ENCODE results near the gene RUVBL2.

Gene RUVBL2

DNA sequence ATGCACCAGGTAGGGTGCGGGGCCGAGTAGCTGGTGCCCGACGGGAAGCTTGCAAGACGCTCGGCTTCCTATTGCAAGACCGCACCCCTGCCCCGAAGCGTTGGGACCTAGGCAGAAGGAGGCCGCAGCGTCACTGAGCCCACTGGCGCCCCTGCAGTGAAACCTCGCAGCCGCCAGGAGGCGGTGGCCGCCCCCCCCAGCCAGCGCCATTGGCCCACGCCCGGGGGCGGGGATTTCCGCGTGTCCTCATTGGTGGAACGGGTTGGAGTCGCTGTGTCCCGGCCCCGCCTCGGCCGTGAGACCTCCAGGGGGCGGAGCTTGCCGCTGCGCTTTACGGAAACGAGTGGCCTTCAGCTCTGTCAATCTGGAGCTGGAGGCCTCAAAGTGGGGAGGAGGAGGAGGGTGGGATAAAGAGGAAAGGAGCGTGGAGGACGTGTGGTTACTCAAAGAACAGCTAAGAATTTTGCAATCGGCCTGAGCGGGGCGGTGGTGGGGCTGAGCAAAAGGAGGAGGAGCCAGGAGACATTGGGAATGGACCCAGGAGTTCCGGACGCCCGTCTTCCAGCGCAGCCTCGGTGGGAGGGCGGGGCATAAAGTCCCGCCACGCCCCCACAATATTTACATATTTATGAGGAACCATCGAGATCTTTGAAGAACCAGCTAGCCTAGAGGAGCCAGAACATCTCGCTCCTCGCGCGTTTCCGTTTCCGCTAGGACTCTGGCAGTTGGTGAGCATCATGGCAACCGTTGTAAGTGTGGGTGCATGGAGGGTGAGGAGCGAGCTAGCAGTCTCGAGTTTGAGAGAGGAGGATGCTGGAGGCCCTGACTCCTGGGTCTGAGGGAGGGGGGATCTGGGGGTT is at the start of gene RUVBL2, which contains the start of gene GYS1:
RUVBL2 (plus strand) TSS at position 713 of the 860 bp plus-strand sequence; CDS start at position 738, 25 bp downstream.
GYS1 (minus strand) TSS at position 135 of the 860 bp plus-strand sequence. CDS start 197 bp downstream, outside the sequence.
- peak; percentile 98 for DNase-seq (ENCODE audit: low read depth in 2 of 2)

DNA sequence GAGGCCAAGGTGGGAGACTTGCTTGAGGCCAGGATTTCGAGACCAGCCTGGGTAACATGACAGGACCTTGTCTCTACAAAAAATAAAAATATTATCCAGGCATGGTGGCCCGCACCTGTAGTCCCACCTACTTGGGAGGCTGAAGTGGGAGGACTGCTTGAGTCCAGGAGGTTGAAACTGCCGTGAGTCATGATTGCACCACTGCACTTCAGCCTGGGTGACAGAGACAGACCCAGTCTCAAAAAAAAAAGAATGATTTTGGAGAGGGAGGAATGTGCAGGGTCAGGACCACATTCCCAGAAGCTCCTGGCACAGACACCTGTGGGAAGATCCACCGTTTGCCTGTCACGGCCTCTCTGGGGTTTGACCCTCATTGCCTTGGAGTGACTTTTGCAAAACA is 48.3 kb upstream of the RUVBL2 start:
- no peak for DNase-seq (ENCODE audit: low read depth in 2 of 2)

GRCh38 chr19:48945817-48946216 is 47.9 kb upstream of the RUVBL2 start:
- DNase-seq (ENCODE audit: low read depth in 2 of 2): no peak

DNA sequence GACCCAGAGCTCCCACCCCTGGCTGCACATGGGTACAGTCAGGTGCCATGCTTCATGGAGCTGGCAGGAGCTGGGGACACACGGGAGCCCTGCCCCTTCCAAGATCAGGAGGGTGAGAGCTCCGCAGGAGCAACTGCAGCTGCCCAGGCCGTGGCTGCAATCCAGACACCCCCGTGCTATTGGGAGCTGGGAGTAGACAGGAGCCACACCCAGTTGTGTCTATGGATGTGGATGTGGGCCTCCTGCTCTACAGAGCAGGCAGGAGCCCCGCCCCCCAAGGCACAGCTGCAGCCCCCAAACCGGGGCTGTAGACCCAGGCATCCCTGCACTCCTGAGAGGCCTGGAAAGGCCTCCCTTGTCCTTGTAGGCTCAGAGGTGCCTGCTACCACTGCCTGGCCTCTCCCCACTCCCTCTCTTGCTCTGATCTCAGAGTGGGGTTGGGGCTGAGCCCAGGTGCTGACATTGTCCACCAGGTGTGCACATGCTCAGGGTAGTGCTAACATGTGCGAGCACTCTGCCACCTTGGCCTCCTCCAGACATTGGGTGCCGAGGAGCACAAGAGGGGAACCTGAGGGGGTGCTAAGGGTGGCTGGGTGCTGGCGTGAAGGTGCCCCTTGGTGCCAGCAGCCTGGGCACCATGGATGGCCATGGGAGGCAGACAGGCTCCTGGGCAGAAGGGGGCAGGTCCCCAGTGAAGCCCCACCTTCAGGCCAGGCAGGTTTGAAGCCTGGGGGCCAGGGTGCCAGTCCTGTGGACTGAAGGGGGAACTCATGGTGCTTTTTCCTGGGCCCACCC is 47.0 kb upstream of the RUVBL2 start:
- no peak for DNase-seq (ENCODE audit: low read depth in 2 of 2)

GRCh38 chr19:48947258-48947542 is 46.5 kb upstream of the RUVBL2 start:
- no peak for DNase-seq (ENCODE audit: low read depth in 2 of 2)

DNA sequence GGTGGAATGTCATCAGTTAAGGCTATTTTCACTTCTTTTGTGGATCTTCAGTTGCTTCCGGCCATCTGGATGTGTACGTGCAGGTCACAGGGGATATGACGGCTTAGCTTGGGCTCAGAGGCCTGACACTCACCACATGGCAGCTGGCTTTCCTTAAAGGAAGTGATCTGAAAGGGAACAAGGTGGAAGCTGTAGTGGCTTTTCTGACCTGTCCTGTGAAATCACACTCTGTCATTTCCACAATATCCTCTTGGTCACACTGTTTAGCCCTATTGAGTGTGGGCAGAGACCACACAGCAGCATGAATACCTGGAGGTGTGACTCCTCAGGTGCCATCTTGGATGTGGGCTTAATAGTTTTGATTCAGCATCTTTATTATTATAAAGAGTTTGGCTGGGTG is 43.5 kb upstream of the RUVBL2 start:
- DNase-seq (ENCODE audit: low read depth in 2 of 2): no peak

DNA sequence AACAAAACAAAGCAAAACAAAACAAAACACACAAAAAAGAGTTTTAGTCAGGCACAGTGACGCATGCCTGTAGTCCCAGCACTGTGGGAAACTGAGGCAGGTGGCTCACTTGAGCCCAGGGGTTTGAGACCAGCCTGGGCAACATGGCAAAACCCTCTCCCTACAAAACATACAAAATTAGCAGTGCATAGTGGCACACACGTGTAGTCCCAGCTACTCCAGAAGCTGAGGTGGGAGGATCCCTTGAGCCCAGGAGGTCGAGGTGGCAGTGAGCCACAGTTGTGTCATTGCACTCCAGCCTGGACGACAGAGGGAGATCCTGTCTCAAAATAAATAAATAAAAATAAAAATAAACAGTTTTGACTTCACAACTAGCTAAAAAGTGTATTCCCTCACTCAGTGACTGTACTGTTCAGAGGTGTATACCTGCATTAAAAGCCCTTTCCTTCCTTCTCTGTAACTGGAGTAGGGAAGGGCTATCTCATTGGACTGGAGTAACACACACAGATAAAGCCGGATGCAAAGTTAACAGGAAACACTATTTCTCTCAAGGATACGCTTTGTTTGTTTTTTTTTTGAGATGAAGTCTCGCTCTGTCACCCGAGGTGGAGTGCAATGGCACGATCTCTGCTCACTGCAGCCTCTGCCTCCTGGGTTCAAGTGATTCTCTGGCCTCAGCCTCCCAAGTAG is 42.7 kb upstream of the RUVBL2 start:
- DNase-seq (ENCODE audit: low read depth in 2 of 2): no peak

DNA sequence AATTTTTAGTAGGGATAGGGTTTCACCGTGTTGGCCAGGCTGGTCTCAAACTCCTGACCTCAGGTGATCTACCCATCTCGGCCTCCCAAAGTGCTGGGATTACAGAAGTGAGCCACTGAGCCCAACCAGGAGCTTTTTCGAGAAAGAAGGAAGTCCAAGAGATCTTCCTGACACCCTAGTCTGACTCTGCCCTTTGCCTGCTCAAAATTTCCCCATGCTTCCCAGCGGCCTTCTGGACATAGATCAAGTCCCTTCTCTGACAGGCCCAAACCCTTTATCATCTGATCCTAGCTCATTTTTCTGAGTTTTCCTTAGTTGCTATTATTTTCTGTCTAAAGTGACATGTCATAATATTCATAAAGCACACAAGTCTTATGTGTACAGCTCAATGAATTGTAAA is 40.5 kb upstream of the RUVBL2 start:
- no peak for DNase-seq (ENCODE audit: low read depth in 2 of 2)

- no peak for DNase-seq (ENCODE audit: low read depth in 2 of 2)
These were observed 39.6 kb upstream of the RUVBL2 start for GRCh38 chr19:48953990-48954594.

GRCh38 chr19:48954595-48955307 is 38.9 kb upstream of the RUVBL2 start, which contains the start of gene BAX:
Gene BAX, plus strand, starts transcription at chr19:48954875. Its CDS starts 54 bp downstream, at chr19:48954929.
- DNase-seq (ENCODE audit: low read depth in 2 of 2): peak; percentile 66 to 76

- DNase-seq (ENCODE audit: low read depth in 2 of 2): no peak
These were observed 38.3 kb upstream of the RUVBL2 start for GRCh38 chr19:48955308-48955958.

DNA sequence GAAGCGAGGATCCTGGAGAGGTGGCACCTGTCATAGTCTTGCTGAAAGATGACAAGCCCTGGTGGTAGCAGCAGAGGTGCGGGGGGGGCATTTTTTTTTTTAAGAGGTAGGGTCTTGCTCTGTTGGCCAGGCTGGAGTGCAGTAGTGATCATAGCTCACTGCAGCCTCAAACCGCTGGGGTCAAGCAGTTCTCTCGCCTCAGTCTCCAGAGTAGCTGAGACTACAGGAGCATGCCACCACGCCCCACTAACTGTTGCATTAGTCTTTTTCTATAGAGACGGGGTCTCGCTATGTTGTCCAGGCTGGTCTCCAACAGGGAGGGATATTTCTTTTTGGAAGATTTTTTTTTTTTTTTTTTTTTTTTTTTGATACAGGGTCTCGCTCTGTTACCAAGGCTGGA is 35.7 kb upstream of the RUVBL2 start:
- DNase-seq (ENCODE audit: low read depth in 2 of 2): no peak

- no peak for DNase-seq (ENCODE audit: low read depth in 2 of 2)
These were observed 34.1 kb upstream of the RUVBL2 start for GRCh38 chr19:48959341-48960239.

GRCh38 chr19:48961051-48961649 is 32.5 kb upstream of the RUVBL2 start:
- DNase-seq (ENCODE audit: low read depth in 2 of 2): no peak

- no peak for DNase-seq (ENCODE audit: low read depth in 2 of 2)
These were observed 32.0 kb upstream of the RUVBL2 start for GRCh38 chr19:48961673-48962028.

DNA sequence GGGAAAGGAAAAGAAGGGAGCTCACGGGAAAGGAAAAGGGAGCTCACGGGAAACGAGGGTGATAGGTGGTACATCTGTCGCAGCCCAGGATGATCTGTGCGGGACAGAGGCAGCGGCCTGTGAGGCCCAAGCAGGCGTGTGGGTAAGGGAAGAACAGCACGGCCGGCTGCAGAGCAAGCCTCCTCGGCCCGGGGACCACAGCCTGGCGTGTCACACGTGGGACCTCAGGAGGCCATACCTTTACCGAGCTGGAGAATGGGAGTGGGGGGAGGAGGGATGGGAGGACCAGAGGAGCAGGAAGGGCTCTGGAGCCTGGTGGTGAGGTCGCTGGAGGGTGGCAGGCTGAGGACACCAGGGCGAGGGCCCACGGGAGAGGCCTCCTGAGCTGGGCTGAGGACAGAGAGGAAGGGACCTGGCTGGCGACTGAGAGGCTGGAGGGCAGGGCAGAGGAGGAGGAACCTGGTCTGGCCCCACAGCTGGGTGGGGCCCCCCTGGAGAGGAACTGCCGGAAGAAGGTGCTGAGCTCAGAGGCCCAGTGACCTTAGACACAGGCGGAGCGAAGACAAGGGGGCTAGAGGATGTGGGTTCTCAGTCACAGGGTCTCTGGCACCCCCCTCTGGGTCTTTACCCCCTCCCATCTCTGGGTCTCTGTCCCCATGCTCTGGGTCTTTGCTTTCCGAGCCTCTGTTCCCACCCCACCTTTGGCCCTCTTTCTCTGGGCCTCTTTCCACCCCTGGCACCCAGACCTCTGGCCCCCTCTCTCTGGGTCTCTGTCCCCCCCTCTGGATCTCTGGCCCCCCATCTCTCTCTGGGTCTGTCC is 31.4 kb upstream of the RUVBL2 start:
- DNase-seq (ENCODE audit: low read depth in 2 of 2): no peak

DNA sequence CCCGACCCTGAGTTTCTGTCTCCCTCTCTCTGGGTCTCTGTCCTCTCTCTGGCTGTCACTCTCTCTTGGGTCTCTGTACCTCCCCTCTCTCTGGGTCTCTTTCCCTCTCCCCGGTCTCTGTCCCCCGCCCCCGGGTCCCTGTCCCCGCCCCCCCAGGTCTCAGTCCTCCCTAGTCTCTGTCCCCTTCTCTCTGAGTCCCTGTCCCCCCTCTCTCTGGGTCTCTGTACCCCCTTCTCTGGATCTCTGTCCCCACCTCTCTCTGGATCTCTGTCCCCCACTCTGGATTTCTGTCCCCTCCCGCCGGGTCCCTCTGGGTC is 30.9 kb upstream of the RUVBL2 start:
- no peak for DNase-seq (ENCODE audit: low read depth in 2 of 2)

DNA sequence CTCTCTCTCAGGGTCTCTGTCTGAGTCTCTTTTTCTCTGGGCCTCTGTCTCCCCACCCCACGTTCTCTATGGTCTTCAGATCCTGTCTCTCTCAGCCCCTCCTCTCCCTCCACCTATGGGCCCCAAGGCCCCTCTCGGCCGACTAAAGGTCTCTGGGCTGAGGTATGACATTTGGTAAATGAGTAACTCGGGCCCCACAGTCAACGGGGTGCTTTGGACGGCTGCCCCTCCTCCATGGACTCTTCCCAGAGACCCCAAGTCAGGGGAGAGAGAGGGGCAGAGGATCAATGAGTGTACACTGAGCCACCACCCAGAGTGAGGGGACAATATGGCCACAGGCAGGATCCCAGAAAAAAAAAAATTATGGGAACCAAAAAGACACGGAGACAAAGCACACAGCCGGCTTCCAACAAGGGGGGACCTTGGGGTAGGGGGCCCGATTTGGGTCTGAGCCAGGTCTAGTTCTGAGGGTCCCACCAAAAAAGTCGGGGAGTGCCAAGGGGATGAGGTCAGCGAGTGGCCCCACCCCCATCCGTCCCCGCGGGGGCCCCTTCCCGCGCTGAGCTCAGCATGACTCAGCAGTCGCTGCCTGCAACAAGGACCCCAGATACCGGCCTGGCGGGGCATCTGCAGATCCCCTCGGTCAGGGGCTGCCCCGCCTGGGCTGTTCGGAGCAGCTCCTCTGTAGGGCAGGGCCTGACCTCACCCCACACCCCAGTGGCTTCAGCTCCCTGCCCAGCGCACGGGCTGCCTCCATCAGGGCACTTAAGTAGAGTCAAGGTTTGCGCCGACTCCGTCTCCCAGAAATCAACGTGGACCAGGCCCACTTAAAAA is 30.1 kb upstream of the RUVBL2 start:
- peak; percentile 35 to 42 for DNase-seq (ENCODE audit: low read depth in 2 of 2)
